KG1 (cell line): ENCODE measurements around the gene CHCHD6.

Source experiments
- DNase-seq: peaks from one replicate; lab custom pipeline; 2025; lab: John Stamatoyannopoulos, UW

Gene CHCHD6

GRCh38 chr3:126959921-126960603, 256.0 kb downstream of the CHCHD6 start:
- DNase-seq: no peak

- no peak for DNase-seq
Measured at GRCh38 chr3:126960604-126960995, 256.6 kb downstream of the CHCHD6 start.

DNA sequence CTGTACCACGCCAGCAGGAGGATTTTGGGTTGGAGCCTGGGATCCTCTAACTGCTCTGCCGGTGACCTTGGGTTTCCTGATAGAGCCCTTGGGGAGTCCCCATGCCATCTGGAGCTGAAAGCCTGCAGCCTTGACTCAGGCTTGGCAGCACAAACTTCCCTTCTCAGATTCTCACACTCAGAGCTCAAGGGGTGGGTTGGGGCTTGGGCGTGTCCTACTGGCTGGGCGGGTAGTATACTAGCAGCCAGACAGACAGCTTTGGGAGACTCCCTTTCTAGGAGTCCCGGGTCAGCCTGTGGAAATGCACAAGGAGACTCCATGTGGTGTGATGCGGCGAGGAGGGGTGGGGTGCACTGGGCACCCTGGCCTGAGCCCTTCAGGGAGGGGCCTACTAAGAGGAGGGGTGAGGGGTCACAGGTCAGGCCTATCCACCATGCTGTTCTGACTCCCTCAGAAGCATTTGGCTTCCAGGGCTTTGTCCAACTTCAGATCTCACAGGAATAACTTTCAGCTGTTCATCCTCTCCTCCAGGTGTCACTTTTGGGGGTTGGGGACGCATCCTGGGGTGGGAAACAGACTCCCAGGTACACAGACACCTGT, 257.3 kb downstream of the CHCHD6 start:
- no peak for DNase-seq

DNA sequence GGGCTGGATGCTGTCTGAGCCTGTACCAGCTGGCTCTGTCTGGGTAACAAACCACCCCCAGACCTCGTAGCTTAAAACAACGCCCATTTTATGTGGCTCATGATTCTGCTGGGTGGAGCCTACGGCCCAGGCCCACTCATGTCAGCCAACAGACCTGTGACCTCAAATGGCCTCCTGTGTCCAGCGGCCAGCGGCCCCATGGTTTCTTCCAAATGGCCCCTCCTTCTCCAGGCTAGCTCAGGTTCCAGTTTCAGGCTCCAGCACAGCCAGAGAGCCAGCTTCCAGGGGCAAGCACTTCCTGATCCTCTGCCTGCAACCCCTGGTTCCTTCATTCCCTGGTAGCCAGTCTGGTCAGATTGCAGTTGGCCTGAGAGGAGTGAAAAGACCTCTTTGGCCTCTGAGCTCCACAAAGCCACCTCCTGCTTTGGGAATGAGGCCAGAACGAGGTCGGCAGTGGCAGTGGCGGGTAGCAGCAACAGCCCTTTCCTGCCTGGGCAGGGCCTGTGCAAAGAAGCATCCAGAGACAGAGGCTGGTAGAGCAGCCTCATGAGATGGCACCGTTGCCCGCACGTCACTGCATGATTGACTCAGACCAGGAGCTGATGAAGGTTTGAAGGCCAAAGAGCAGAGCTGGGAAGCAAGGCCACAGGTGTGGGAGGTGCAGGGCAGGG, 257.9 kb downstream of the CHCHD6 start:
- no peak for DNase-seq

- DNase-seq: no peak
Measured at GRCh38 chr3:126962756-126963155, 258.7 kb downstream of the CHCHD6 start.

DNA sequence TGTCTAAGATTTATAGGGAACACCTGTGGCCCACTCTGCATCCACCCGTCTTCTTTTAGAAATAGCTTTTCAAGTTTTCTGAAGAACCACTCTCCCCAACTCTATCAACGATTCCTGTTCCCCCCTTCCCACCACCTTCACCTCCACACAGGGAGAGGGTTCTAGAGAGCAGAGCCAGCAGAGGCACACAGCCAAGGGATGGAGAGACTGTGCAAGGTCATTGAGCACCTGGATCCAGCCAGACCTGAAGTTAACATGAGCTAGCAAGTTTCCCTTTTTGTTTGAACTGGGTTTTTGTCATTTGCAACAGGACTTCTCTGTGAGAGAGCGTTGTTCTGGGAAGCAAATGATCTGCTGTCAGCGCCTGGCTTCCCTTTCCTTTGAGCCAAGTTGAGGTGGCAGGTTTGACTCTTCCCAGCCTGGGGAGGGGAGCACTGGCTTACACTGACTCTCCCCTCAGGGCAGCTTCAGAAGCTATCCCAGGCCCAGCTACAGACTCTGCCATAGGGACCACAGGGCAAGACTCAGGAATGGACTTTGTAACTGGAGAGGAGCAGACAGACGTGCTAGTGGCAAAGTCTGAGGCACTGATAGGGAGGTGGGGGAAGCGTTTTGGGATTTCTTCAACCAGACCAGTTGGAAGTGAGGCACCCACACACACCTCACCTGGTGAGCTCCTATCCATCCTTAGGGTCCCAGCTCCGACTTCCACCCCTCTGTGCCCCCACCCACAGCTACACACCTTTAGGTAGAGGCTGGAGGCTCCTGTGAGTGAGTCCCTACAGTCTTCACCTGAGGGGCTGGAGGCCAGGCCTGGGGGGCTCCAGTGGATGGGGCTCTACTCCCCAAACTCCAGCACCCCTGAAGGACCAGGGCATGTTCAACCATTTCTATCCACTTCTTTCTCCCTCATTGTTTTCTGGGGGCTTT, 259.5 kb downstream of the CHCHD6 start:
- DNase-seq: no peak

- no peak for DNase-seq
Measured at GRCh38 chr3:126964261-126964660, 260.2 kb downstream of the CHCHD6 start.

DNA sequence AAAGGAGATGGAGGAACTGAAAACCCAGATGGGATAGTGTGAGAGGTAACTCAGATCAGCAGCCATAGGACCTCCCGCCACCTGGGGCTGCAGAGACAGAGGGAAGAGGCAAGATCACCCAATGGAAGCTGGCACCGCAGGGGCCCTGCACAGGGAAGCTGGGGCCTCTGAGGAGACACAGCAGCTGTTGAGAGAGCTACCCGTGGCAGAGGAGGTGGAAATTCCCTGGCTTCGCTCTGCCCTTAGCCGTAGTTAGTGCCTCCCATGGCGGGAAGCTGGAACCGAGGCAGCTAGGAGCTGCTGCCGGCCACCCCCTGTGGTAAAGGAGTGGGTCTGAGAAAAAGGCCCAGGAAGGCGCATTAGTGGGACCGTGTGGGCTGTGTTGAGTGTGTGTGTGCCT, 260.9 kb downstream of the CHCHD6 start:
- no peak for DNase-seq

- no peak for DNase-seq
Measured at GRCh38 chr3:126965526-126966080, 261.6 kb downstream of the CHCHD6 start.

DNA sequence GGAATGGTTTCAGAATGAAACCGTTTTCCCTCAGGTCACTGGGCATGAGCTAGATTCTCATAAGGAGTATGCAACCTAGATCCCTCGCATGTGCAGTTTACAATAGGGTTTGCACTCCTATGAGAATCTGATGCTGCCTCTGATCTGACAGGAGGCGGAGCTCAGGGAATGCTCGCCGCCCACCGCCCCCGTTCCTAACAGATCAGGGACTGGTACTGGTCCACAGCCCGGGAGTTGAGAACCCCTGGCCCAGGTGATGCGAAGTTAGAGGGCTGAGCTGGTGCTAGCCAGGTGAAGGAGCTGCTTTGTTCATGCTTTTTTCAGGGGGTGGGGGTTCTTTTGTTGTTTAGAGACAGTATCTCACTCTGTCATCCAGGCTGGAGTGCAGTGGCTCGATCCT, 263.3 kb downstream of the CHCHD6 start:
- DNase-seq: no peak

GRCh38 chr3:126968391-126969390, 264.7 kb downstream of the CHCHD6 start:
- no peak for DNase-seq

DNA sequence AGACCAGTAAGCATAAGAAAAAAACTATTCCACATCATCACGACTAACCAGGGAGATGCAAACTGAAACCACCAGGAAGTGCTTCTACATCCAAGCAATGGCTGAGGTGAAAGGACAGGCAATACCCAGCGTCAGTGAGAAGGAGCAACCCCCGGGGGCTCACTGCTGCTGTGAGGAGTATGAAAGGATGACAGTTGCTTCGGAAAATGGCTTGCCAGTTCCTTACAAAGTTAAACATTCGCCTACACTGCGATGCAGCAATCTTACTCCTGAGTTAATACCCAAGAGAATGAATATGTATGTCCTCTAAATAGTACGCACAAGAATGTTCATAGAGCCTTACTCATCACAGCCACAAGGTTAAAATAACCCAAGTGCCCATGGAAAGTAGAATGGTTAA, 265.5 kb downstream of the CHCHD6 start:
- DNase-seq: no peak

DNA sequence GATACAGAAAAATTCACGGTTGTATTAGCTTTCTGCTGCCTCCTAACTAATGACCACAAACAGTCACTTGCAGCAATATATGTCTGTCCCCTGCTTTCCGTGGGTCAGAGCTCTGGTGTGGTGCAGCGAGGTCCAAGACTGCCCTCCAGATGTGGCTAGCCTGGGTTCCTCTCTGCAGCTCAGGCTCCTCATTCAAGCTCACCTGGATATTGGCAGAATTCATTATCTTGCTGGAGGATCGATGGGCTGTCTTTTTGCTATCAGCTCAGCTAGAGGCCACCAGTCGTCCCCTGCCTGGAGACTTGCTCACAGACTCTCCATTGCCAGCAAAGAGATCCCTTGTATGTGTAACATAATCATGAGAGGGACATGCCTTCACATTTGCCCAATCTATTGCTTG, 266.1 kb downstream of the CHCHD6 start:
- DNase-seq: no peak

GRCh38 chr3:126970921-126971320, 266.9 kb downstream of the CHCHD6 start:
- no peak for DNase-seq

GRCh38 chr3:126971891-126972351, 267.9 kb downstream of the CHCHD6 start:
- DNase-seq: no peak

DNA sequence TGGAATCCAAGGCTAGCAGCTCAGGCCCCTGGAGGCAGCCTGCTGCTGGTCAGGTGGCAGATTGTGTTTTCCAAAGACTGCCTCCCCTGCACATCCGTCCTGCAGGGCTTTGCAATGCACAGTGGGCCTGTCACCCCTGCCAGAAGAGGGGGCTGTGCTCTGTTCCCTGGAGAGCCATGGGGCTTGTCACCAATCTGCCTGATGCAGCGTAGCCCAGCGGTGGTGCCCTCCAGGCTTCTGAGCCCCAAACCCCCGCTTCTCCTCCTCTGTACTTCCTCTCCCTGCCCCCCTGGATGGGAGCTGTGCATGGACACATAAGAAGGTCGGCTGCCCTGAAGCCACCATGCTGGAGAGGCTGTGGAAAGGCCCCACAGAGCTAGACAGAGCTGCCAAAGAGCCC, 268.8 kb downstream of the CHCHD6 start:
- no peak for DNase-seq

DNA sequence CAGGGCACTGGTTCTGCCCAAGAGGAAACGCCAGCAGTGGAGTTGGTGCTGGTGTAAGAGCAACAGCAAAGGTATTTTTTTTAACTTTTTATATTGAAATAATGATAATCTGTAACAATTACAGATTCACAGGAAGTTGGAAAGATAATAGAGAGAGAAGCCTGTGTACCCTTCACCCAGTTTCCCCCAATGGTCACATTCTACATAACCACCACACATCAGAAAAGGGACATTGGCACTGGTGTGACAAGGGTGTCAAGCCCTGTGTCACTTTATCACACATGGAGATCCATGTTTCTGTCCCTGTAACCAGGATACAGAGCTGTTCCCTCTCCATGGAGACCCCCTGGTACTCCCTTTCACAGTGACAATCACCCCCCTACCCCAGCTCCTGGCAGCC, 269.8 kb downstream of the CHCHD6 start:
- DNase-seq: no peak

GRCh38 chr3:126974756-126975155, 270.7 kb downstream of the CHCHD6 start:
- no peak for DNase-seq

- no peak for DNase-seq
Measured at GRCh38 chr3:126976906-126977305, 272.9 kb downstream of the CHCHD6 start.

DNA sequence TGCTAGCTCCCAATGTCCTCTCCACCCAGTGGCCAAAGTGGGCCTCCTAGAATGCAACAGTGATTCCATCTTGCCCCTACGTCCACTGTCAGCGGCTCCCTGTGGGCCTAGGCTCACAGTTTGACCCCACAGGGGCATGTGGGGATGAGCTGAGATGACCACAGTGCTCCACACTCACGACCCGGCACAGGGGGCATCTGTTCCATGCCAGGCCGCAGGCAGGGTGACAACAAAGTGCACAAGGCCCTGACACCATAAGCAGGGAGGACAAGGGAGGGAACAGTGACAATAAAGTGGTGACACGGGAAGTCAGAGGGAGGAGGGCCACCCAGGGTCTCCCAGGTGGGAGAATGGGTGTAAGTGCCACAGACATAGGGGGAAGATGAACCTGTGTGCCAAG, 273.8 kb downstream of the CHCHD6 start:
- no peak for DNase-seq

DNA sequence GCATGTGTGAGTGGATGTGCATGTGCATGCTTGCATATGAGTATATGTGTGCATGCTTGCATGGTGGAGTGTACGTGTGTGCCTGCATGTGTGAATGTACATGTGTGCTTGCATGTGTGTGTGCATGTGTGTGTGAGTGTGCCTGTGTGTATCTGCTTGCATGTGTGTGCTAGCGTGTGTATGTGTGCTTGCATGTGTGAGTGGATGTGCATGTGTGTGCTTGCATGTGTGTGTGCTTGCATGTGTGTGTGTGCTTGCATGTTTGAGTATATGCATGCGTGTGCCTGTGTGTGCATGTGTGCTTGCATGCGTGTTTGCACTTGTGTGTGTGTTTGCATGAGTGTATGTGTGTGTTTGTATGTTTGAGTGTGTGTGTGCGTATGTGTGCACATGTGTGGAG, 274.3 kb downstream of the CHCHD6 start:
- DNase-seq: no peak
